ENCODE measurements around the gene MORN3. TPM values are rescaled to one million over a fixed set of nuclear protein-coding genes. Genes with fewer than 3 reads are reported as not detected.
A peak's percentile ranks its signal among the peaks of the same experiment; 100 is the strongest.
"Not testable (repeated sequence)": the region's sequence is repeated elsewhere in the genome, so short reads cannot be mapped to it uniquely, and the experiment has no call there.

MORN3 gene
- total RNA-seq, 3 donors from 2014 or later = 0.29 to 2.0 TPM; not detected in 1

GRCh38 chr12:121638298-121639202 is 30.9 kb downstream of the MORN3 start:
- DNase-seq (ENCODE audit: low spot score in 2 of 2) = no peak
- no peaks in the 10 kb centered on the region for H3K4me1 ChIP-seq
- intact Hi-C loops (cut with DNase I; ENCODE audit: low total_unique reads) = no loop called here
- H3K9me3 ChIP-seq = no peaks in the 10 kb centered on the region
- H3K27me3 ChIP-seq = no peaks in the 10 kb centered on the region
- H3K36me3 ChIP-seq = no peaks in the 10 kb centered on the region
- no peak overlapping the region for H3K27ac ChIP-seq
- TF ChIP-seq POLR2AphosphoS5 (IDR thresholded peaks at IDR 0.05) = no peak
- no peak for TF ChIP-seq POLR2A (IDR thresholded peaks at IDR 0.05)
- TF ChIP-seq CTCF (IDR thresholded peaks at IDR 0.05) = no peak
- H3K4me3 ChIP-seq = no peak overlapping the region

DNA sequence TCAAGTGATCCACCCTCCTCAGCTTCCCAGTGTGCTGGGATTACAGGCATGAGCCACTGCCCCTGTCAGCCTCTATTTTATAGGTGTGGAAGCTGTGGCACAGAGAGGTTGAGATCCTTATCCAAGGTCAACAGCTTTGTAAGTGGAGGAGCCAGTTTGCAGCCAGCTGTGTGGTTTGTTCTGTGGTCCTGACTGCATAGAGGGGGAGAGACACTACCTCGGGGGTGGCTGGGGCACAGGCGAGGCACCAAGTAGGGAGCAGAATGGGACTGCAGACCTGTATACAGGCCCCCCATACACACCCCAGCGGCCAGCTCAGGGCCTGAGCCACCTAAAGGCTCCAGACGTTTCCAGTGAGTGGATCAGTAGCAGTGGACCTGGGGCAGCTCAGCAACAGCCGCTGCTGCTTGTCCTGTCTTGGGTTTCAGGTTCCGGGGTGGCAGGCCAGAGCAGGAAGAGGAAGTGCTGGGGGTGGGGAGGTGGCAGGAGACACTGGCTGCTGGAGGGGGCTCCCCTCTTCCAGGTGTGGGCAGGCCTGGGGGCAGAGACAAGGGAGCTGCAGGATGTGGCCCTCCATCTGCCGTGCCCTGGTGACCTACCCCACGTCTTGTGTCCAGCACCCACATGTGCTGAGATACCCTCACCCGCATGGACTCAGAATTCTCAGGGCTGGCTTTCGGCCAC is 32.1 kb downstream of the MORN3 start:
- H3K27me3 ChIP-seq = no peaks in the 10 kb centered on the region
- H3K4me1 ChIP-seq = no peaks in the 10 kb centered on the region
- H3K36me3 ChIP-seq = no peaks in the 10 kb centered on the region
- H3K27ac ChIP-seq = peak overlapping the region in 1 of 2 donors; percentile 10
- no peaks in the 10 kb centered on the region for H3K9me3 ChIP-seq
- H3K4me3 ChIP-seq = no peak overlapping the region
- no peak for DNase-seq (ENCODE audit: low spot score in 2 of 2)
- no peak for TF ChIP-seq POLR2A (IDR thresholded peaks at IDR 0.05)
- no peak for TF ChIP-seq CTCF (IDR thresholded peaks at IDR 0.05)
- TF ChIP-seq POLR2AphosphoS5 (IDR thresholded peaks at IDR 0.05) = no peak
- intact Hi-C loops (cut with DNase I; ENCODE audit: low total_unique reads) = no loop called here

DNA sequence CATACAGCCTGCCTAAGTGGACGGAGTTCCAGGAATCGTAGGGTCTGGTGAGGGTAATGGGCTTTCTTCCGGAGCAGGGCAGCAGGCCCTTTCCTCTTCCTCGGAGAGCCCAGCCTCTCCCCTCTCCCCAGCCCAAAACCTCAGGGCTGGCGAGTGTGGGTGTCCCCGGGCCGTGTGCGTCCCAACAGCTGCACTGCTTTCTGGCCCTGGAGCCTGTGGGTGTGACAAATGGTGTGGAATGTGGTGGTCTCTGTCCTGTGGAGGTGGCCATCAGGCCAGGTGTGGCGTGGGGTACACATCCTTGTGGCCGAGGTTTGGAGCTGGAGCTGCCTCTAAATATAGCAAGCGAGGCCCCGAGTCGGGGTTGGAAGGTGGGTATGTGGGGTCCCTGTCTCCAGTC is 34.6 kb downstream of the MORN3 start:
- no peak for DNase-seq (ENCODE audit: low spot score in 2 of 2)
- H3K27me3 ChIP-seq = no peaks in the 10 kb centered on the region
- H3K4me1 ChIP-seq = peaks cover 0 to 3% of the 10 kb centered on the region in 2 donors
- H3K4me3 ChIP-seq = peak overlapping the region in 1 of 3 donors; percentile 17
- H3K27ac ChIP-seq = peak overlapping the region in 1 of 2 donors; percentile 44
- intact Hi-C loops (cut with DNase I; ENCODE audit: low total_unique reads) = no loop called here
- no peaks in the 10 kb centered on the region for H3K9me3 ChIP-seq
- TF ChIP-seq POLR2AphosphoS5 (IDR thresholded peaks at IDR 0.05) (no peak), POLR2A (IDR thresholded peaks at IDR 0.05) (no peak), CTCF (IDR thresholded peaks at IDR 0.05) (no peak)
- H3K36me3 ChIP-seq = no peaks in the 10 kb centered on the region

- H3K4me3 ChIP-seq; H3K27me3 ChIP-seq; H3K9me3 ChIP-seq; H3K36me3 ChIP-seq; H3K27ac ChIP-seq; intact Hi-C loops (cut with DNase I; ENCODE audit: low total_unique reads); DNase-seq (ENCODE audit: low spot score in 2 of 2); H3K4me1 ChIP-seq: not testable (repeated sequence)
Measured at GRCh38 chr12:121633833-121634196, 35.6 kb downstream of the MORN3 start.

- TF ChIP-seq POLR2AphosphoS5 (IDR thresholded peaks at IDR 0.05) (no peak), CTCF (IDR thresholded peaks at IDR 0.05) (no peak), POLR2A (IDR thresholded peaks at IDR 0.05) (no peak)
- peak overlapping the region; percentile 36 to 40 for H3K27ac ChIP-seq
- peaks cover 0 to 3% of the 10 kb centered on the region in 2 donors for H3K4me1 ChIP-seq
- no peaks in the 10 kb centered on the region for H3K27me3 ChIP-seq
- H3K36me3 ChIP-seq = no peaks in the 10 kb centered on the region
- H3K4me3 ChIP-seq = no peak overlapping the region
- no peak for DNase-seq (ENCODE audit: low spot score in 2 of 2)
- no peaks in the 10 kb centered on the region for H3K9me3 ChIP-seq
- intact Hi-C loops (cut with DNase I; ENCODE audit: low total_unique reads) = no loop called here
Measured at GRCh38 chr12:121632069-121632970, 37.1 kb downstream of the MORN3 start.
